NCI-H187 treated with DMSO at 0.1 percent for 48 hours (cell line): Measurements from ENCODE around the gene SCUBE1.

Experiments
- DNase-seq: peaks from one replicate; lab custom pipeline; 2025; lab: John Stamatoyannopoulos, UW

The SCUBE1 gene

GRCh38 chr22:43277987-43278601 is 65.1 kb downstream of the SCUBE1 start:
- DNase-seq: no peak

- DNase-seq: no peak
Observed at GRCh38 chr22:43277091-43277490, 66.1 kb downstream of the SCUBE1 start.

GRCh38 chr22:43276321-43276720 is 66.9 kb downstream of the SCUBE1 start:
- DNase-seq: no peak

- DNase-seq: no peak
Observed at GRCh38 chr22:43275545-43276317, 67.4 kb downstream of the SCUBE1 start.

- DNase-seq: no peak
Observed at GRCh38 chr22:43274595-43275240, 68.5 kb downstream of the SCUBE1 start.

- no peak for DNase-seq
Observed at GRCh38 chr22:43273902-43274484, 69.2 kb downstream of the SCUBE1 start.

- no peak for DNase-seq
Observed at GRCh38 chr22:43272869-43273318, 70.3 kb downstream of the SCUBE1 start.

GRCh38 chr22:43272301-43272700 is 70.9 kb downstream of the SCUBE1 start:
- no peak for DNase-seq

GRCh38 chr22:43270949-43271348 is 72.2 kb downstream of the SCUBE1 start:
- no peak for DNase-seq

GRCh38 chr22:43270314-43270908 is 72.8 kb downstream of the SCUBE1 start:
- DNase-seq: no peak

- no peak for DNase-seq
Observed at GRCh38 chr22:43269646-43270045, 73.5 kb downstream of the SCUBE1 start.

GRCh38 chr22:43269246-43269645 is 73.9 kb downstream of the SCUBE1 start:
- DNase-seq: no peak

- DNase-seq: no peak
Observed at GRCh38 chr22:43267981-43268660, 75.1 kb downstream of the SCUBE1 start.

- DNase-seq: no peak
Observed at GRCh38 chr22:43267332-43267980, 75.7 kb downstream of the SCUBE1 start.

GRCh38 chr22:43266076-43266475 is 77.1 kb downstream of the SCUBE1 start:
- DNase-seq: no peak

GRCh38 chr22:43263645-43264514 is 79.3 kb downstream of the SCUBE1 start:
- DNase-seq: no peak

GRCh38 chr22:43262990-43263644 is 80.1 kb downstream of the SCUBE1 start:
- DNase-seq: no peak

- DNase-seq: no peak
Observed at GRCh38 chr22:43260331-43261231, 82.6 kb downstream of the SCUBE1 start.

GRCh38 chr22:43257961-43258360 is 85.2 kb downstream of the SCUBE1 start:
- DNase-seq: no peak
